ENCODE data around the gene PSD2.

GRCh38 chr5:139803978-139804377 is 8.4 kb downstream of the PSD2 start:
- TF ChIP-seq YY1 (IDR thresholded peaks at IDR 0.05; ENCODE audit: insufficient read depth, insufficient read length) (no peak), ZNF274 (IDR thresholded peaks at IDR 0.05; ENCODE audit: low read depth, low read length) (no peak)

Measured in NT2/D1 (cell line).